WTC11 (cell line): ENCODE results near the gene NEK5. TPM values are rescaled to one million over a fixed set of nuclear protein-coding genes. Genes with fewer than 3 reads are reported as not detected.

Source experiments
- ATAC-seq: fragments of 200-7000 bp; cut with Tn5 transposase; 2 replicates; pipeline ENCODE4 v1.10.0; 2021; ENCODE audit warnings: mild to moderate bottlenecking, moderate library complexity
- CTCF ChIA-PET: fragments of 300-600 bp; sonication (Branson Sonifier 250); formaldehyde crosslinking; loops from one replicate; lab custom pipeline; 2021; ENCODE audit warnings: antibody characterized with exemption; lab: Charles Lee
- POLR2A ChIA-PET: fragments of 350-600 bp; sonication (Branson Sonifier 250); formaldehyde crosslinking; loops from one replicate; lab custom pipeline; 2021; ENCODE audit warnings: antibody characterized with exemption; lab: Charles Lee
- DNase-seq: peaks from one replicate; pipeline ENCODE4 v3.0.0; 2021; ENCODE audit warnings: low spot score
- H3K27ac Mint-ChIP-seq: 2 replicates; pipeline ENCODE4 v1.8.0; 2021; ENCODE audit warnings: mixed read lengths
- H3K27me3 Mint-ChIP-seq: 2 replicates; pipeline ENCODE4 v1.8.0; 2021; ENCODE audit warnings: low read depth, mild to moderate bottlenecking, moderate library complexity, mixed read lengths
- H3K36me3 Mint-ChIP-seq: 2 replicates; pipeline ENCODE4 v1.8.0; 2021; ENCODE audit warnings: mixed read lengths
- H3K4me1 Mint-ChIP-seq: 2 replicates; pipeline ENCODE4 v1.8.0; 2022; ENCODE audit warnings: mixed read lengths
- H3K4me3 Mint-ChIP-seq: 2 replicates; pipeline ENCODE4 v1.8.0; 2021; ENCODE audit warnings: mild to moderate bottlenecking, moderate library complexity, mixed read lengths
- H3K9me3 Mint-ChIP-seq: 2 replicates; pipeline ENCODE4 v1.8.0; 2021; ENCODE audit warnings: mixed read lengths
- ATF1 ChIP-seq: sonication (generic); formaldehyde crosslinking; IDR thresholded peaks from 2 replicates; pipeline ENCODE4 v1.8.1; 2023; ENCODE audit warnings: mild to moderate bottlenecking, moderate library complexity, missing genetic modification reagents
- ATF6 ChIP-seq: sonication (generic); formaldehyde crosslinking; IDR thresholded peaks from 2 replicates; pipeline ENCODE4 v1.8.1; 2023; ENCODE audit warnings: mild to moderate bottlenecking, missing genetic modification reagents
- CREM ChIP-seq: sonication (generic); formaldehyde crosslinking; IDR thresholded peaks from 2 replicates; pipeline ENCODE4 v1.8.1; 2022; ENCODE audit warnings: mild to moderate bottlenecking, missing genetic modification reagents, moderate library complexity
- E2F1 ChIP-seq: sonication (generic); formaldehyde crosslinking; IDR thresholded peaks from 2 replicates; pipeline ENCODE4 v1.8.0; 2022; ENCODE audit warnings: mild to moderate bottlenecking, missing genetic modification reagents
- E2F4 ChIP-seq: sonication (generic); formaldehyde crosslinking; IDR thresholded peaks from 2 replicates; pipeline ENCODE4 v1.8.1; 2022; ENCODE audit warnings: low read depth, mild to moderate bottlenecking, moderate library complexity, missing genetic modification reagents, borderline replicate concordance
- ELF4 ChIP-seq: sonication (generic); formaldehyde crosslinking; IDR thresholded peaks from 2 replicates; pipeline ENCODE4 v1.8.1; 2022; ENCODE audit warnings: low read depth, mild to moderate bottlenecking, moderate library complexity, missing genetic modification reagents
- ESRRA ChIP-seq: sonication (generic); formaldehyde crosslinking; IDR thresholded peaks from 2 replicates; pipeline ENCODE4 v1.8.1; 2022; ENCODE audit warnings: mild to moderate bottlenecking, missing genetic modification reagents, borderline replicate concordance
- FOXP1 ChIP-seq: sonication (generic); formaldehyde crosslinking; IDR thresholded peaks from 2 replicates; pipeline ENCODE4 v1.8.0; 2022; ENCODE audit warnings: missing genetic modification reagents, mild to moderate bottlenecking, moderate library complexity, borderline replicate concordance
- GRHL2 ChIP-seq: fragments of 250-450 bp; sonication (Bioruptor Pico); IDR thresholded peaks from 2 replicates; pipeline ENCODE4 v1.8.0; 2022; ENCODE audit warnings: mild to moderate bottlenecking, moderate library complexity; ENCODE audit not compliant: insufficient replicate concordance, severe bottlenecking
- IRF1 ChIP-seq: sonication (generic); formaldehyde crosslinking; IDR thresholded peaks from 2 replicates; pipeline ENCODE4 v1.8.0; 2023; ENCODE audit warnings: missing genetic modification reagents
- JAZF1 ChIP-seq: fragments of 250-450 bp; sonication (Bioruptor Pico); IDR thresholded peaks from 2 replicates; pipeline ENCODE4 v1.9.0; 2021; ENCODE audit warnings: moderate library complexity, mild to moderate bottlenecking, inconsistent platforms
- JUN ChIP-seq: sonication (generic); formaldehyde crosslinking; IDR thresholded peaks from 2 replicates; pipeline ENCODE4 v1.8.0; 2023; ENCODE audit warnings: mild to moderate bottlenecking, missing genetic modification reagents
- MXD4 ChIP-seq: fragments of 250-450 bp; sonication (Bioruptor Pico); IDR thresholded peaks from 2 replicates; pipeline ENCODE4 v1.8.0; 2021; ENCODE audit warnings: mild to moderate bottlenecking, moderate library complexity, borderline replicate concordance
- MYBL2 ChIP-seq: sonication (generic); formaldehyde crosslinking; IDR thresholded peaks from 2 replicates; pipeline ENCODE4 v1.8.1; 2023; ENCODE audit warnings: mild to moderate bottlenecking, moderate library complexity, missing genetic modification reagents
- NFATC4 ChIP-seq: fragments of 250-450 bp; sonication (Bioruptor Pico); IDR thresholded peaks from 2 replicates; pipeline ENCODE4 v1.9.0; 2021; ENCODE audit warnings: mild to moderate bottlenecking
- NFE2L1 ChIP-seq: sonication (generic); formaldehyde crosslinking; IDR thresholded peaks from 2 replicates; pipeline ENCODE4 v1.8.1; 2023; ENCODE audit warnings: missing genetic modification reagents
- NR2C2 ChIP-seq: sonication (generic); formaldehyde crosslinking; IDR thresholded peaks from 2 replicates; pipeline ENCODE4 v1.8.0; 2022; ENCODE audit warnings: mild to moderate bottlenecking, missing genetic modification reagents
- RORB ChIP-seq: fragments of 250-450 bp; sonication (Bioruptor Pico); IDR thresholded peaks from 2 replicates; pipeline ENCODE4 v1.9.0; 2021; ENCODE audit warnings: mild to moderate bottlenecking
- TEAD1 ChIP-seq: sonication (generic); formaldehyde crosslinking; IDR thresholded peaks from 2 replicates; pipeline ENCODE4 v1.8.0; 2022; ENCODE audit warnings: mild to moderate bottlenecking, missing genetic modification reagents
- ZBTB43 ChIP-seq: sonication (generic); formaldehyde crosslinking; IDR thresholded peaks from 2 replicates; pipeline ENCODE4 v1.8.1; 2023; ENCODE audit warnings: mild to moderate bottlenecking, missing genetic modification reagents
- ZNF232 ChIP-seq: sonication (generic); formaldehyde crosslinking; IDR thresholded peaks from 2 replicates; pipeline ENCODE4 v1.8.0; 2022; ENCODE audit warnings: mild to moderate bottlenecking, missing genetic modification reagents
- ZNF281 ChIP-seq: sonication (generic); formaldehyde crosslinking; IDR thresholded peaks from 2 replicates; pipeline ENCODE4 v1.8.0; 2023; ENCODE audit warnings: mild to moderate bottlenecking, missing genetic modification reagents
- ZNF396 ChIP-seq: fragments of 250-450 bp; sonication (Bioruptor Pico); IDR thresholded peaks from 2 replicates; pipeline ENCODE4 v1.8.0; 2021; ENCODE audit warnings: mild to moderate bottlenecking, moderate library complexity, borderline replicate concordance
- ZNF425 ChIP-seq: fragments of 250-450 bp; sonication (Bioruptor Pico); conservative IDR thresholded peaks from 2 replicates; pipeline ENCODE4 v1.9.0; 2021; ENCODE audit warnings: mild to moderate bottlenecking
- total RNA-seq: library from RNA; stranded (reverse); gene quantifications from 3 replicates; pipeline ENCODE4 v1.2.3, GENCODE V29; 2021

Gene NEK5
- total RNA-seq, 1 experiment from 2014 or later = 0.55 TPM

- Mint-ChIP-seq H3K27me3 (peaks cover 14% of the 10 kb centered on the region), H3K4me1 (peaks cover 44% of the 10 kb centered on the region), H3K27ac (no peak within 1 kb of the TSS), H3K9me3 (peaks cover 4% of the 10 kb centered on the region), H3K4me3 (peak within 1 kb of the TSS; percentile 80), H3K36me3 (peaks cover 4% of the 10 kb centered on the region)
- ChIA-PET CTCF (interaction anchor here (0.9 to 1.7 kb wide), 4 partner anchors 35 to 291 kb away, joined by 3 to 4 read pairs (median 4); no protein-coding TSS in a partner anchor), POLR2A (no interaction called here)
- DNase-seq (peak; percentile 78), ATAC-seq (peak; percentile 88)
- peak; percentile 96 for TF ChIP-seq NFE2L1 (CRISPR knock-in tag)
- peak; percentile 98 for TF ChIP-seq ZNF281 (CRISPR knock-in tag)
- peak; percentile 98 for TF ChIP-seq TEAD1 (CRISPR knock-in tag)
- no peak for TF ChIP-seq ATF6 (CRISPR knock-in tag)
- TF ChIP-seq MYBL2 = peak; percentile 89; the same call in 1 of the 2 replicates
- TF ChIP-seq ZNF232 = peak; percentile 97
- TF ChIP-seq ESRRA (CRISPR knock-in tag) = peak; percentile 95
- no peak; the same call in 1 of the 2 replicates for TF ChIP-seq ATF1 (CRISPR knock-in tag)
- TF ChIP-seq NR2C2 (CRISPR knock-in tag) = peak; percentile 87
- no peak for TF ChIP-seq ZNF396 (CRISPR knock-in tag)
- TF ChIP-seq JAZF1 = no peak
- TF ChIP-seq JUN (CRISPR knock-in tag) = peak; percentile 98
- TF ChIP-seq MXD4 (CRISPR knock-in tag) = no peak
- TF ChIP-seq FOXP1 (CRISPR knock-in tag) = peak; percentile 98
- TF ChIP-seq E2F1 (CRISPR knock-in tag) = peak; percentile 98
- TF ChIP-seq CREM (CRISPR knock-in tag) = peak; percentile 86
- TF ChIP-seq RORB (CRISPR knock-in tag) = no peak
- TF ChIP-seq E2F4 (CRISPR knock-in tag) = peak; percentile 84; the same call in 1 of the 2 replicates
- peak; percentile 92; the same call in 1 of the 2 replicates for TF ChIP-seq ELF4 (CRISPR knock-in tag)
- TF ChIP-seq IRF1 (CRISPR knock-in tag) = peak; percentile 97
- no peak for TF ChIP-seq ZNF425
- no peak for TF ChIP-seq GRHL2
- TF ChIP-seq ZBTB43 (CRISPR knock-in tag) = peak; percentile 95
- TF ChIP-seq NFATC4 (CRISPR knock-in tag) = no peak
These were observed 30.5 kb upstream of the NEK5 start, which contains the start of gene NEK3 for GRCh38 chr13:52159159-52159982. Gene NEK3, minus strand, starts transcription at chr13:52159597. Its CDS starts 3,406 bp downstream, at chr13:52156191.
